GM19463 (cell line): Measurements from ENCODE around the gene CACNA1A.
"Not testable (repeated sequence)": the region's sequence is repeated elsewhere in the genome, so short reads cannot be mapped to it uniquely, and the experiment has no call there.

ENCODE experiments used
- ATAC-seq: cut with Tn5 transposase; IDR thresholded peaks from one replicate; pipeline ENCODE4 v1.9.1; 2021; ENCODE audit warnings: mild to moderate bottlenecking, moderate library complexity; ENCODE audit not compliant: unreplicated experiment

Gene CACNA1A

DNA sequence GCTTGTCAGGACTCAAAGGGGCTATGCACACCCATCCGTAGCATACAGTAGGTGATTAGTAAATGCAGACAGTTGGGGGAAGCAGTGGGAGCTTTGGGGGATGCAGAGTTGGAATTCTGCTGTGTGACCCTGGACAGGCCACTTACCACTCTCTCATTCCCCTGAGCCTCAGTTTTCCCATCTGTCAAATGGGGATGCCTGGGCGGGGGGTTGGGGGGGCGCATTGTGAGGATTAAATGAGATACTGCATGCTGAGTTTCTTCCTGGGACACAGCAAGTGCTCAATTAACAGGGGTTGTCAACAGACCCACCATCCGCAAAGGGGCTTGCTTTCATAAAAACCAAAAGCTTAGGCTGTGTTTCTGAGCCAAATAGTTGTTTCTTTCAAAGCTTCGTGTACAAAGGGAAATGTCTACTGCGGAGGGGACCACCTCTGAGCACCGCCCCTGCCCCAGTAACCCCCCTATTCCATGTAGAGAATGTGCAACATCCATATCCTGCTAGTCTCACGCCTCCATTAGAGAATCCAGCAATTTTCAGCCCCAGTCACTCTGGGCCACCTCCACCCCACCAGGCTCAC, 223.7 kb downstream of the CACNA1A start:
- ATAC-seq = no peak

DNA sequence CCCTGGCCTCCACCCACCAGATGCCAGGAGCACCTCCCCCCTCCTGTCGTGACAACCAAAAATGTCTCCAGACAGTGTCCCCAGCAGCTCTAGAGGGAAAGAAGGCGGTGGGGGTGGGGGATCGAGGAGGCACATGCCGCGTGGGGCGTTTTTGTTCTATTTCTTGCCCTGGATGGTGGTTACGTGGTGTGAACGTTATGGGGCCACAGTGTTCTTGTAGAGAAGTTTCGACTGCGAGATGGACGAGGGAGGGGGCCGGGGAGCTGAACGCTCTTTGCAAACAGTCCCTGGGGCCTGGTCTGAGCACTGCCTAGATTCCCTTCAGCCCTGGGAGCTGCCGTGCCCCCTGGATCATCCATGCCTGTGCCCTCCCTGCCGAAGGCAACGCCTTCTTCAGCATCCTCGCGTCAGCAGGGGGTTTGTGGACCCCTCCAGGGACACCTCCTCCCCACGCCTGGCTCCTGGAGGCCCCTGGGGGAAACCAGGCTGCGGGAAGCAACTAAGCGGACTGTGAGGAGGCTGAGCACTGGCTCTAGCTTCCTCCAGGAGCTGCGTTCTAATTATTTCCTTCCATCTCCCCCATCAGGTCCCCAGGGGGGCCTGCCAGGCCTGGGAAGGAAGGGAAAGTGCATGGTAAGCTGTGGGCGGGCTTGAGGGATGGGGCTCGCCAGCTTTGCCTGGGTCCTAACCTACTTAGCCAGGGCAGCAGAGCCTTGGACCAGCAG, 224.6 kb downstream of the CACNA1A start:
- no peak for ATAC-seq

DNA sequence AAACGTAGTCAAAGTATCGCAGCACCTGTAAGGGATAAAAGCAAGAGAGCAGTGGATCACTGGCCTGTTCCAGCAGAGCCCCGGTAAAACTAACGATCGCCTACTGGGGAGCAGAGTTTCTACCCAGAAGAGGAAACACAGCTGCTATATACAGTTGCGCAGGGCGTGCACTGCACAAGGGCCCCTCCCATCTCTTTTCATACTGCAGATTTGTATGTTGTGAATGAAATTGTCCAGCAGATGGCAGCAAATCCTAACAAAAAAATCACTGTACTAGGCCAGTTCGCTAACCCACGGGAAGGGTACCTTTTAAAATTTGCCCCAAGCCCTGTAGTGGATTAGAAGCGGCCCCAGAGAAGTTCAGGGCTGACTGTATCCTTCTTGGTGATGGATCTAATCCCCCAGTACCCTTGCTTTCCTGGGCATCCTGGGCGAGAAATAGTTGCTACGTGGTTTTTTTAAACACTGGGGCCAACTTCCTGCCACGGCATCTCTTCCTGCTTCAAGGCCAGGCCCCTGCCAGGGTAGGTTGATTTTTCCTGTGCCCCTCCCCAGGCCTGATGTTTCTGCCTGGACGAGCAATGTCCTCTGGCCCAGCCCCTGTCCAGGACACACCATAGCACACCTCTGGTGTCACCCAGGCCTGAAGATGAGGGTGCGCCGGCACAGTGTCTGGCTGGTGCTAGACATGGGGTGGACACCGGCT, 229.0 kb downstream of the CACNA1A start:
- no peak for ATAC-seq

DNA sequence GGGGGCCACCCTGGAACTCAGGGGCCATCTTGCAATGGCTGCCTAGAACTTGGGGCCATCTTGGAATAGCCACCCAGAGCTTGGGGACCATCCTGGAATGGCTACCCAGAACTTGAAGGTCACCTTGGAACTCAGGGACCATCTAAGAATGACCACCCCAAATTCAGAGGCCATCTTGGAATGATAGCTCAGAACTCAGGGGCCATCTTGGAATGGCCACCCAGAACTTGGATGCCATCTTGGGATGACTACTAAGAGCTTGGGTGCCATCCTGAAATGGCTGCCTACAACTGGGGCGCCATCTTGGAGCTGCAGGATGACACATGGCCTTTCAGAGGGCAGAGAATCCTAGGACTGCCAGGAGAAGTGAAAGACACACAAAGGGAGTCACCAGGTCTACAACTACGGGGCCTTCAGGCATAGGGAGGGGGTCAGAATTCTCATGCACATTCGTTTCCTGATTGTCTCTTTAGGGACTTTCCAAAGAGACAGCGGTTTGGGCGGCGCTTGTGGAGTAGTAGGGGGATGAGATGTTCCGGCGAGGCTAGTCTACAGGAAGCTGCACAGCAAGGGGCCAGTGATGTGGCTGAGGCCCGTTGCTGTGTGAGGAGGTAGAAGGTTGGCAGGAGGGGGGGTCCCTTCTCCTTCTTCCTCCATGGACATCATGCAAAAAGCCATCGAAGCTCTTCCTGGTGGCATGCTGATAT, 231.1 kb downstream of the CACNA1A start:
- no peak for ATAC-seq

DNA sequence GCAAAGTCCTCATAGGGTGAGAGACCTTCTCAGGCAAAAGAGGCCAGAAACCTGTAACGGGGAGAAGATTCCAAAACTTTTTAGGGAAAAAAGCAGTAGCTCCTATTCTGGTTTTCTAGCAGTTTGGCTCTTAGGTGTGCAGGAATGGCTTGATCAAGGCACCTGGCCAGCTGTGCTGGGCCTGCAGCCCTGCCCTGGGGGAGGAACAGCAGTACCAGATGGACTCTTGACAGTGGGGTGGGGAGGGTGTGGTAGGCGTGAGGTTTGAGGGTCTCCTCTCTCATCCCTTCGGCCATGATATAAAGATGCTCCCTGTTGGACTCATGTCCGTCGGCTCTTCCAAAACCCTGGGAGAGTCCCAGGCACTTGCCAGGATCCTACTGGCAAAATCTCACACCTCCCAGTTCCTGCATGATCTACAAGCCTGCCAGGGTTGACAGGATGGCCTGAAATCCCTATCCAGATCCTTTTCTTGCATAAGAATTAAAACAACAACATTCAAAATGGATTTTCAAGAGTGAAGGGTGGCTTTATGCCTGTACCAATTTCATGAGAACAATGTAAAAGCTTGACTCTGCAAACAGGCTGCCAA, 235.7 kb downstream of the CACNA1A start:
- no peak for ATAC-seq

DNA sequence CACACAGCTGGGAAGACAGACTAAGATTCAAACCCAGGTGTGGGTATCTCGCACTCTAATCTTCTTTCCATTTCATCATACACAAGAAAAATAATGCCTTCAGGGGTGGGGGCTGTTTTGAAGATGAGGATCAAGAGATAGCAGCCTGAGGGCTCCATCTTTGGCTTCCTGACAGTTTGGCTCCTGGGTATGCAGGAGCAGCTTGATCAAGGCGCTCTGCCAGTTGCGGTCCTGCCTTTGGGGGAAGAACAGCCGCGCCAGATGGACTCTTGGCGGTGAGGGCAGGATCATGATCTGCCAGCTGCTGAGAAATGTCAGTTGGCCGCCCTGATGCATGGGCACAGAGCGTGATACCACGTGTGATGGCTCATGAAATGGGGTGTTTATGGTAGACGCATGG, 236.9 kb downstream of the CACNA1A start:
- ATAC-seq = no peak

DNA sequence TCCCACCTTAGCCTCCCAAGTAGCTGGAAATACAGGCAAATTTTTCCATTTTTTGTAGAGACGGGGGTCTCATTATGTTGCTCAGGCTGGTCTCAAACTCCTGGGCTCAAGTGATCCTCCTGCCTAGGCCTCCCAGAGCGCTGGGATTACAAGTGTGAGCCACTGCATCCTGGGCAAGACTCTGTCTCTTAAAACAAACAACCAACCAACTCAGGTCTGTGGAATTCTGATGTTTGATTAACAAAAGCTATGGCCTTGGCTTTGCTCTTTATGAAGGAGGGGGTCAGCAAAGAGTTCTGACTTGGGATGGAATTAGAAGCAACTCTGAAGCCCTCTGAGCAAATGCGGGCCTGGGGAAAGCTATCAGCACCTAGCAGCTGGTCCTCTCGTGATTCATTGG, 238.4 kb downstream of the CACNA1A start:
- no peak for ATAC-seq

DNA sequence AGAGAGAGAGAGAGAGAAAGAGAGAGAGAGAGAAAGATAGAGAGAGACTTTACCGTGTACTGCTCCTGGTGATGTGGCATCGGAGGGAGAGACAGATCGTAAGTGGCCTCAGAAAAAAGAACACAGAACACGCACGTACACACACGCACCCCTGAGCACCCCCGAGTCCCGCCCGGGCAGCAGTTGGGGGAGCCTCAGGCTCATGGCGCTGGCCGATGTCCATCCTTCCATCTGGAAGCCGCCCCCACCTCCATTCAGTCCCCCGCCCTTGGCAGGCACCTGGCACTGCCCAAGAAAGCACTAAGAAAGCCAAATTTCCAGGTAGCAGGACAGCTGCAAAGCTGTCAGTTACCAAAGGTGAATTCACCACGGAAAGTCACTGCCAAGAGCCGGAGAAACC, 239.1 kb downstream of the CACNA1A start:
- no peak for ATAC-seq

DNA sequence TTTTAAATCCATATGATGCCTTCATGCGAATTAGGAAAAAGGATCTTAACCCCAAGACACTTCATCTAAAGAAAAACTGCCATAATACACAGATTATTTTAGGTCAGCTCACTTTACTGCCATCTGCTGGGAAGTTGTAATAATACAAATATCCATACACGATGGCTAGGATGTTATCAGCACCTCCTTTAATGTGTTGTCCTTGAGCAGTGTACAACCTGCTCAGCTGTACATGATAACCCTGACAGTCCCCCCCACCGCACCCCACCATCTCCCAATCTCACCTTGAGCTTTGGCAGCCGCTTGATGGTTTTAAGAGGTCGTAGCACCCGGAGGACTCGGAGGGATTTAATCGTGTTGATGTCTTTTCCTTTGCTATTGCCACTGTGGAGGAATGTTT, 243.8 kb downstream of the CACNA1A start:
- ATAC-seq = no peak

DNA sequence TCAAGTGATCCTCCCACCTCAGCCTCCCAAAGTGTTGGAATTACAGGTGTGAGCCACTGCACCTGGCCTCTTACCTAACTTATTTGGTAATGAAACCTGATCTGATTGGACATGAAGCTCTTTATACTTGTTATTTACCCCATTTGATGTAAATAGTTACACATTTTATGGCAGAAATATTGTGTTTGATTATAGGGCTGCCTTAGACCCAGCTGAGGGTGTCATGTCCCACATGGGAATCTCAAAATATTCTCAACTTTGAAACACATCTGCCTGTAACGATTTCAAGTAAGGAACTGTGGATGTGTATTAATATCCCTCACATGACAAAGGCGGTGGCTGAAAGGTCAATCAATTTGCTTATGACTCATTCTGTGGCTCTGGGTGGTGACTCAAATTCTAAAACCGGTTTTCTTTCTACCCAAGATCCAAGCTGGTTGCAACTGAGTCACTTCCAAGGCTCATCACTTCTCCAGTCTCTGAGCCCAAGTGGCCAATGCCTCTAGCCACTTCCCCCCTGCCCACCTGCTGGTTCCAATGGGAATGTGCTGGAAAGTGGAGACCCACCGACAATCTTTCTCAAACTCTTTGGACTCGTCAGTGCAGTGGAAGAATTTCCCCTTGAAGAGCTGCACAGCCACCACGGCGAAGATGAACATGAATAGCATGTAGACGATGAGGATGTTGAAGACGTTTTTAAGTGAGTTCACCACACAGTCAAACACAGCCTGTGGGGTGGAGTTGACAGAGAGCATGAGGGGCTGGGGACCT, 245.2 kb downstream of the CACNA1A start:
- ATAC-seq = no peak

DNA sequence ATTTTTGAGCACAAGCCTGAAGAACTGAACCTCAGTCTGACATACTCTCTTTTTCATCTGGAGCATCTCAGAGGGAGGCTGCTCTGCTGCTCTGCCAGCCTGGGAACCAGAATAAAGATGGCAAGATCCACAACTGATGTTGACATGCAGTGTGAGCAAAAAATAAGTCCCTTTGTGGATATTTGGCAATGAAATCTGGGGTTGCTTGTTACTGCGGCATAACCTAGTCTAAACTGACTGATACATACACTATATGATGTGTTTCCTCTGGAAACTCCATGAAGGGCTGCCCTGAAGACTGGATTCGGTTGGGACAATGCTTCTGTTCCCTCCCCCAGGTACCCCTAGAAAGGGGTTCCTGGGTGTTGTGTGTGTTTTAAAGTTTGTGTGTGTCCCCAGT, 249.4 kb downstream of the CACNA1A start:
- no peak for ATAC-seq

DNA sequence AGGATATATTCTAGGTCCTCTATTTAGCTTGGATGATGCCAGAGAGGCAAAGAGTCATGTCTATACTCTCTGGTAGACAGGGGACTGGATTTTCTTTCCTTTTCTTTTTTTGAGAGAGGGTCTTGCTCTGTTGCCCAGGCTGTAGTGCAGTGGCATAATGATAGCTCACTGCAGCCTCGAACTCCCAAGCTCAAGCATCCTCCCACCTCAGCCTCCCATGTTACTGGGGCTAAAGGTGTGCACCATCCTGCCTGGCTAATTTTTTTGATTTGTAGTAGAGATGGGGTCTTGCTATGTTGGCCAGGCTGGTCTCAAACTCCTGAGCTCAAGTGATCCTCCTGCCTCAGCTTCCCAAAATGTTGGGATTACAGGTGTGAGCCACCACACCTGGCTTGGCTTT, 249.9 kb downstream of the CACNA1A start:
- not testable (repeated sequence) for ATAC-seq

DNA sequence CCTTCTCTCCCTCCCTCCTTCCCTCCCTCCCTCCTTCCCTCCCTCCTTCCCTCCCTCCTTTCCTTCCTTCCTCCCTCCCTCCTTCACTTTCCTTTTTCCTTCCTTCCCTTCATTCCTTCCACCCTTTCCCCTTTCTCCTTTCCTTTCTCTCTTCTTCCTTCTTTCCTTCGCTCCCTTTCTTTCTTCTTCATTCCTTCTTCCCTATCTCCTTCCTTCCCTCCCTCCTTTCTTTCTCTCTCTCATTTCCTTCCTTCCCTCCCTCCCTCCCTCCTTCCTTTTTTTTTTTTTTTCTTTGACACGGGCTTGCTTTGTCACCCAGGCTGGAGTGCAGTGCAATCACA, 250.6 kb downstream of the CACNA1A start:
- no peak for ATAC-seq

DNA sequence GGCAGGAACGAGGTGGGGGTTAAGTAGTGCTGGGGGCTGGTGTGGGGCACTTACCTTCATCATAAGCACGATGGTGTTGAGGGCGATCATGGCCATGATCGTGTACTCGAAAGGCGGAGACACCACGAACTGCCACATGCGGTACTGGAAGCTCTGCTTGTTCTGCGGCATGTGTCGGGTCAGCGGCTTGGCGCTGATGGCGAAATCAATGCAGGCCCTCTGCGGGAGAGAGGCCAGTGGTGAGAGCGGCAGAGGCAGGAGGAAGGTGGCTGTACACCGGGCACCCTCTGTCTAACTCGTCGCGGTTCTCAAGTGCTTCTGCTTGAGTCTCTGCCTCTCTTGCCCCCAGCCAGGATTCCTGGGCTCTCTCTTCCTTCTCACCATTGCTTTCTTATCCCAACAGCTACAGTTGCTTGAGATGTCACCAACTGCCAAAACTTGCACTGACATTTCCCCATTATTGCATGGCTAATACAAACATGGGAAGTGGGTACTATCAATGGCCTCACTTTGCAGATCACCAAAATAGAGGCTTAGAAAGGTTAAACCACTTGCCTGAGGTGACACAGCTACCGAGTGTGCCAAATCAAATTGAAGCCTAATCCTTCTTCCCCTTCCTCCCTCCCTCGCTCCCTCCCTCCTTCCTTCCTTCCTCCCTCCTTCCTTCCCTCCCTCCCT, 251.1 kb downstream of the CACNA1A start:
- ATAC-seq = no peak

DNA sequence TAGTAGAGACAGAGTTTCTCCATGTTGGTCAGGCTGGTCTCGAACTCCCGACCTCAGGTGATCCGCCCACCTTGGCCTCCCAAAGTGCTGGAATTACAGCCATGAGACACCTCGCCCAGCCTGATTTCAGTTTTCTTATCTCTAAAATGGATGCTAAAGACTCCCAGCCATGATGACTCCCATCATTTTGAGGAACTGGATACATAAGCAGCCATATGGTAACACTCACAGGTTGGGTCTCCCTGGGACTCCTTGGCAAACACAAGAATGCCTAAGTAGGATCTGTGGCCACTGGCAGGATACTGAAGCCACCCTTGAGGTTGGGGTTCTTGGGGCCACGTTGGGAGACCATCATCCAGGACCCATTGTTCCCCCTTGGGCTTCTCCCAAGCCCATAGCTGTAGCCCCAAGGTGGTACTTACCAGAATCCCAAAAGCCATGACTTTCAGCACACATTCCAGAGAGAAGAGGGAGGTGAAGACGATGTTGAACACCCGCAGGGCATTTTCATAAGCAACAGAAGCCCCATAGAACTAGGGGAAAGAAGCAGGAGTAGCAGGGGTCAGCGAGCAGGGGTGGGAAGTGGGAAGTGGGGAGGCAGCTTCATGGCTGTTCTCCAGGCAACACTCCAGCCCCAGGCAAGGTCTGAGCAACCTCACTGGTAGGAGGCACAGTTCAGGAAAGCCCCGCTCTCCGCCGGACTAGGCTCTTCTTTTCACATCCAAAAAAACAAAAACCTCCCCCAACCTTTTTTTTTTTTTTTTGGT, 253.5 kb downstream of the CACNA1A start:
- no peak for ATAC-seq

DNA sequence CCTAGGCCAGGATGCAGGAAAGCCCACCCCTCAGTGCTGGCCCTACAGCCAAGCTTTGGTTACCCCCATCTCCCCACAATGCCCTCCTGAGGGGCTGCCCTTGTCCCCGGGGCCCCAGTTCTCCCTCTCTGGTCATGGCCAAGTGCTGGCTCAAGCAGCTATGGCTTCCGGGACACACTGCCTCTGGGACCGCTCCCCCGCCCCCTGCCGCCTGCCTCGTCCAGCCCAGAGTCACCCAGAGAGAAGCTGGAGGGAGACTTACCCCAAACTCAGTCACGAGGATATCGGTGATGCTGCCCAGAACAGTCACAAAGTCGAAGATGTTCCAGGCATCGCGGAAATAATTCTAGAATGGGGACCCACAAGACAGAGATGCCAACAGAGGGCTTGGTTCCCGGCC, 261.4 kb downstream of the CACNA1A start:
- no peak for ATAC-seq

DNA sequence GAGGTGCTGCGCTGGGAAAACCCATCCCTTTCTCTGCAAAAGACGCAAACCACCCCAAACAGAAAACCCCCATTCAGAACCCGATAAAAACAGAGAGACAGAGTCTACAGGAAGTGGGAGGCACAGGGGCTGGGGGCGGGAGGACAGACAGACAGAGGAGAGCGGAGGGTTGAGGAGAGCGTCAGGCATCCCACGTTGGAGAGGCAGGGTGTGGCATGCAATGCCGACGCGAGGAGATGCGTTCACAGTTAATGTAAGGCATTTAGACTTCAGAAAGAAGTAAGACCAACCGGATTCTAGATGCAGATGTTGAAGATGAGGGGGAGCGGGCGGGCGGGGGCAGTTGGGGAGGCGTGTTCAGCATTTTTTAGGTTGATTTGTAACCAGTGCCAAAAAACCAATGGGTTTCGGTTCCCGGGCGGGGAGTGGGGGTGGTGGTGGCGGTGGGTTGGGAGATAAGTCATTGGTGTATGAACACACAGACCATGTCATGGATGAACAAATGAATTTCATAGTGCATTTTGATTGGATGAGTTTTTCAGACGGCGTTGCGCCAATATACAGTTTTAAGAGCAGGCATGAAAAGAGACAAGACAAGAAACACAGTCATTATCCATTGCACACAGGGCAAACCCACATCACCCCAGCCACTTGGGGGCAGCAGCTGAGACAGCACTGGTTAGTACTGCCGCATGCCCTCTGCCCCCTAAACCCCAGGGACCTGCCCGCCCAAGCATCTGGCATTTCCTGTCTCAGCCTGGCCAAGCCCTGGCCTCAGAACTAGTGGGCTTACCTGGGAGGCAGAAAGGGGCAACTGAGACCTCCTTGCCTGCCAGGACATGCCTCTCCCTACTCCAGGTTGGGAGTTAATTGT, 264.8 kb downstream of the CACNA1A start:
- ATAC-seq = no peak

DNA sequence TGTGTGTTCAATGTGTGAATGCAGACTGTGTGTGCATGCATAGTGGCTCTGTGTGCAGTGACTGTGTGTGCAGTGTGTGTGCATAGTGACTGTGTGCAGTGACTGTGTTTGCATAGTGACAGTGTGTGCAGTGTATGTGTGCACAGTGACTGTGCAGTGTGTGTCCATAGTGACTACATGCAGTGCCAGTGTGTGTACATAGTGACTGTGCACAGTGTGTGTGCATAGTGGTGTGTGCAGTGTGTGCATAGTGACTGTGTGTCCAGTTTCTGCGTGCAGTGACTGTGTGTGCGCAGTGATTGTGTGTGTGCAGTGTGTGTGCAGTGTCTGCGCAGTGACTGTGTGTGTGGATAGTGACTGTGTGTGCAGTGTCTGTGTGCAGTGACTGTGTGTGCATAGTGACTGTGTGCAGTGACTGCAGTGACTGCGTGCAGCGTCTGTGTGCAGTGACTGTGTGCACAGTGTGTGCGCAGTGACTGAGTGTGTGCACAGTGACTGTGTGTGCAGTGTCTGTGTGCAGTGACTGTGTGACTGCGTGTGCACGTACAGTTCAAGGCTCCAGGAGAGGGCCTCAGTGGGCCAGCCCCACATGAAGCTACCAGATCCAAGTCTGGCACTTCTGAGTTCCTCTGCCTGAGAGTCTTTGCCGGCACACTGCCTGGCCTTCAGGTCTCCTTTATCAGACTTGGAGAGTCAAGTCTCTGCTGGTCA, 265.8 kb downstream of the CACNA1A start:
- no peak for ATAC-seq
